ENCODE results near the gene ARID1B. TPM values are rescaled to one million over a fixed set of nuclear protein-coding genes. Genes with fewer than 3 reads are reported as not detected.

The ARID1B gene
- total and polyA plus RNA-seq, 9 of the 15 experiments (the other 6 are each of a cell fraction or from before 2014, with no cell fraction given) = 12.5 to 50.5 (median 25.8) TPM

DNA sequence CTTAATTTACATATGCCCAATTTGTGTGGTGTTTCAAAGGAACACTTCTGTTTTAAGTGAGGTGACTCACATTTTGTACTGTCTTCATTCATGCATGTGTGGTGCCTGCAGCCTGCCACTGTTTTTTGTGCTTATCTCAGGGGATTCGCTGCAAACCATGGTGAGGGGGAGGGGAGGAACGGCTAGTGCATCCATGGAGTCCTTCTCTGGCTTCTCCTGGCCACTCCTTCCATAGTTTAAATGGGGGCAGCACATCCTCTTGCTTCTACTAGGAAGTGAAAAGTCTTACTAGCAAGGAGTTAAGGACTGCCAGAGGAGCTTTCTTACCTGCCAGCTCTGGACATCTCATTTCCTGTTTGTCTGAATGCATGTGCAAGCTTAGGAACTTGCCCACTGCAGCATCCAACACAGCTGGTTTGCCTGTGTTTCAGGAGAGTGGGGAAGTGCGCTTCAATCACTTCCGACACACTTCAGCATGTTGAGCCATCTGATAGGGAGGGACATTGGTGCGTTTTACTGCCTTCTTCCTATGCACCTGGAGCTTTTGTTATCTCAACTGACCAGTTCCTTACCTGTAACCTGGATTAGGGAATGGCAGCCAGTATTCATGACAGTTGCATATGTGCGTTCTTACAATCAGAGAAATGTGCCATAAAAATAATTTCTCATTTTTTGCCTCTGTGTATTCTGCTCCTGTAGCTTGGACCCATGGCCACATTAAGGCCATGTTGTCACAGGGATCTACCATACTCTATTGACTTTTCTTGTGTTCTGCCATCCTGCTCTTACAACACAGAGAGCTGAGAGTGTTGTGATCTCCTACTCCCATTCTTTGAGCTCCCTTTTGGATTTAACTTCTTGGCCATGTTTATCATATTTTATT lies 211.3 kb downstream of the ARID1B start (continued):
- TF ChIP-seq PML (IDR thresholded peaks at IDR 0.05; ENCODE audit: low read length) = peak; percentile 27; the same call in 1 of the 2 replicates
- TF ChIP-seq HDAC1 (IDR thresholded peaks at IDR 0.05) = peak in 1 of 2 experiments; percentile 44; a peak in 1 of 4 replicates
- no peak for TF ChIP-seq MIER1 (IDR thresholded peaks at IDR 0.05; ENCODE audit: low read depth)
- no peak for TF ChIP-seq ZNF507 (tag; conservative IDR thresholded peaks at IDR 0.05)
- no peak for TF ChIP-seq ZZZ3 (IDR thresholded peaks at IDR 0.05)
- no peak for TF ChIP-seq TCF7L2 (IDR thresholded peaks at IDR 0.05; ENCODE audit: low read depth, low read length)
- no peak for TF ChIP-seq RAD21 (CRISPR knock-in tag; conservative IDR thresholded peaks at IDR 0.05 in 1 of 2, IDR thresholded peaks at IDR 0.05 in 1 of 2)
- no peak for TF ChIP-seq ZNF263 (CRISPR knock-in tag; IDR thresholded peaks at IDR 0.05; ENCODE audit: borderline replicate concordance)
- TF ChIP-seq PHB2 (IDR thresholded peaks at IDR 0.05; ENCODE audit: low read depth) = no peak
- no peak for TF ChIP-seq SMARCC2 (IDR thresholded peaks at IDR 0.05; ENCODE audit: low read depth)
- TF ChIP-seq ZBTB26 (CRISPR knock-in tag; IDR thresholded peaks at IDR 0.05) = no peak
- TF ChIP-seq ZNF695 (CRISPR knock-in tag; IDR thresholded peaks at IDR 0.05) = no peak
- TF ChIP-seq ZBTB34 (CRISPR knock-in tag; IDR thresholded peaks at IDR 0.05) = no peak
- TF ChIP-seq OTX1 (CRISPR knock-in tag; IDR thresholded peaks at IDR 0.05) = no peak
- no peak for TF ChIP-seq KLF10 (CRISPR knock-in tag; IDR thresholded peaks at IDR 0.05)
- TF ChIP-seq, protein P1, sequence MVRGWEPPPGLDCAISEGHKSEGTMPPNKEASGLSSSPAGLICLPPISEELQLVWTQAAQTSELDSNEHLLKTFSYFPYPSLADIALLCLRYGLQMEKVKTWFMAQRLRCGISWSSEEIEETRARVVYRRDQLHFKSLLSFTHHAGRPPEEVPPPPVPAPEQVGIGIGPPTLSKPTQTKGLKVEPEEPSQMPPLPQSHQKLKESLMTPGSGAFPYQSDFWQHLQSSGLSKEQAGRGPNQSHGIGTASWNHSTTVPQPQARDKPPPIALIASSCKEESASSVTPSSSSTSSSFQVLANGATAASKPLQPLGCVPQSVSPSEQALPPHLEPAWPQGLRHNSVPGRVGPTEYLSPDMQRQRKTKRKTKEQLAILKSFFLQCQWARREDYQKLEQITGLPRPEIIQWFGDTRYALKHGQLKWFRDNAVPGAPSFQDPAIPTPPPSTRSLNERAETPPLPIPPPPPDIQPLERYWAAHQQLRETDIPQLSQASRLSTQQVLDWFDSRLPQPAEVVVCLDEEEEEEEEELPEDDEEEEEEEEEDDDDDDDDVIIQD (CRISPR knock-in tag; IDR thresholded peaks at IDR 0.05) = no peak
- TF ChIP-seq NKRF (IDR thresholded peaks at IDR 0.05; ENCODE audit: borderline replicate concordance) = no peak
- TF ChIP-seq RBFOX2 (IDR thresholded peaks at IDR 0.05; ENCODE audit: low read depth, low read length) = no peak
- TF ChIP-seq ZNF77 (CRISPR knock-in tag; IDR thresholded peaks at IDR 0.05) = no peak
- TF ChIP-seq ATF7 (IDR thresholded peaks at IDR 0.05) = 0 out of 2 replicates have a peak, but pooled peaks have one; percentile 20
- no peak for TF ChIP-seq SLC30A9 (CRISPR knock-in tag; IDR thresholded peaks at IDR 0.05)
- TF ChIP-seq, protein P2, sequence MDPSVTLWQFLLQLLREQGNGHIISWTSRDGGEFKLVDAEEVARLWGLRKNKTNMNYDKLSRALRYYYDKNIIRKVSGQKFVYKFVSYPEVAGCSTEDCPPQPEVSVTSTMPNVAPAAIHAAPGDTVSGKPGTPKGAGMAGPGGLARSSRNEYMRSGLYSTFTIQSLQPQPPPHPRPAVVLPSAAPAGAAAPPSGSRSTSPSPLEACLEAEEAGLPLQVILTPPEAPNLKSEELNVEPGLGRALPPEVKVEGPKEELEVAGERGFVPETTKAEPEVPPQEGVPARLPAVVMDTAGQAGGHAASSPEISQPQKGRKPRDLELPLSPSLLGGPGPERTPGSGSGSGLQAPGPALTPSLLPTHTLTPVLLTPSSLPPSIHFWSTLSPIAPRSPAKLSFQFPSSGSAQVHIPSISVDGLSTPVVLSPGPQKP (CRISPR knock-in tag; IDR thresholded peaks at IDR 0.05) = no peak
